Left lobe of liver (tissue), 1 donor: ENCODE measurements around the gene MSANTD2. TPM values are rescaled to one million over a fixed set of nuclear protein-coding genes. Genes with fewer than 3 reads are reported as not detected.

Experiments used
- total RNA-seq: library from RNA; stranded (reverse); gene quantifications from one replicate; pipeline ENCODE4 v1.2.1, GENCODE V29; 2021
- donor health status: DM: no; HTN: yes; CAD: no.

MSANTD2 gene
- total RNA-seq, 1 donor from 2014 or later: 4.9 TPM

Other genes with a start within 250 kb of the MSANTD2 start
- not detected for gene OR8A1, start 230.4 kb downstream of the MSANTD2 start, total RNA-seq
- not detected for gene PANX3, start 189.0 kb downstream of the MSANTD2 start, total RNA-seq
- 23.3 TPM for gene TBRG1, start 177.5 kb downstream of the MSANTD2 start, total RNA-seq
- gene SIAE, start 126.7 kb downstream of the MSANTD2 start, total RNA-seq: 34.4 TPM
- gene SPA17, start 126.5 kb downstream of the MSANTD2 start, total RNA-seq: 0.86 TPM
- 1.4 TPM for gene NRGN, start 60.5 kb downstream of the MSANTD2 start, total RNA-seq
- 1.3 TPM for gene VSIG2, start 48.2 kb downstream of the MSANTD2 start, total RNA-seq
- gene ESAM, start 38.1 kb downstream of the MSANTD2 start, total RNA-seq: 10.5 TPM
- gene ROBO3, start 65.0 kb upstream of the MSANTD2 start, total RNA-seq: 1.5 TPM
- gene ROBO4, start 97.5 kb upstream of the MSANTD2 start, total RNA-seq: 6.3 TPM
- not detected for gene HEPN1, start 118.8 kb upstream of the MSANTD2 start, total RNA-seq
- 27.2 TPM for gene HEPACAM, start 135.6 kb upstream of the MSANTD2 start, total RNA-seq
- gene CCDC15, start 153.8 kb upstream of the MSANTD2 start, total RNA-seq: 0.48 TPM